ENCODE results near the gene GADD45B.

DNA sequence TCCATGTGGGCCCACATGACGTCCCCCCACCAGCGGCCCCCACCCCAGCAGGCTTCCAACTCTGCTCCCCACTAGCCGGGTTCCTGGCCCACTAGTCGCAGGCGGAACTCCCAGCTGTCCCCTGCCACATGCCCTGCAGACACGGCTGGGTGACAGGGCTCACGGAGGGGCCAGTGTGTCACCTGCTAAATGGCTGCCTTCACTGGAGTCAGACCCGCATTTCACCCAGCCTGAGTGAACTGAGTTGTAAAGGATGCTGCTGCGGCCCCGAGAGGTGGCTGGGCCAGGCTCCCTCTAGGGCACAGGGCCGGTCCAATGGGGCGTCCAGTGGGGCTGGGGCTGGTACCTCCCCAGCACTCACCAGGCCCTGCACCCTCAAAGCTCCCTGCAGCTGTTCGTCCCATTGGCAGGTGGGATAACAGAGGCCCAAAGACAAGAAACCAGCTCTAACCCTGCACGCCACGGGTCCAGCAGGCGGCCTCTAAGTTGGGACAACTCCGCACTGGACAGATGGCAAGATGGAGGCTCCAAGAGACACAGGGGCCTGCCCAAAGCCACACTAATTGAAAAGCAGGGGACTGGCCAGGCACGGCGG lies 22.4 kb upstream of the GADD45B start:
- TF ChIP-seq, protein P1, sequence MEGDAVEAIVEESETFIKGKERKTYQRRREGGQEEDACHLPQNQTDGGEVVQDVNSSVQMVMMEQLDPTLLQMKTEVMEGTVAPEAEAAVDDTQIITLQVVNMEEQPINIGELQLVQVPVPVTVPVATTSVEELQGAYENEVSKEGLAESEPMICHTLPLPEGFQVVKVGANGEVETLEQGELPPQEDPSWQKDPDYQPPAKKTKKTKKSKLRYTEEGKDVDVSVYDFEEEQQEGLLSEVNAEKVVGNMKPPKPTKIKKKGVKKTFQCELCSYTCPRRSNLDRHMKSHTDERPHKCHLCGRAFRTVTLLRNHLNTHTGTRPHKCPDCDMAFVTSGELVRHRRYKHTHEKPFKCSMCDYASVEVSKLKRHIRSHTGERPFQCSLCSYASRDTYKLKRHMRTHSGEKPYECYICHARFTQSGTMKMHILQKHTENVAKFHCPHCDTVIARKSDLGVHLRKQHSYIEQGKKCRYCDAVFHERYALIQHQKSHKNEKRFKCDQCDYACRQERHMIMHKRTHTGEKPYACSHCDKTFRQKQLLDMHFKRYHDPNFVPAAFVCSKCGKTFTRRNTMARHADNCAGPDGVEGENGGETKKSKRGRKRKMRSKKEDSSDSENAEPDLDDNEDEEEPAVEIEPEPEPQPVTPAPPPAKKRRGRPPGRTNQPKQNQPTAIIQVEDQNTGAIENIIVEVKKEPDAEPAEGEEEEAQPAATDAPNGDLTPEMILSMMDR (IDR thresholded peaks at IDR 0.05; ENCODE audit: low read depth, low read length) = no peak
- TF ChIP-seq EZH2phosphoT487 (IDR thresholded peaks at IDR 0.05; ENCODE audit: low read depth) = no peak
